PC-3 (cell line): ENCODE results near the gene RIC8B.

Experiments used
- CTCF ChIP-seq: fragments of 300-600 bp; sonication (generic); conservative IDR thresholded peaks from 2 replicates; pipeline ENCODE4 v1.5.1; 2017; ENCODE audit warnings: antibody characterized with exemption, low read depth, mild to moderate bottlenecking, low read length
- EZH2 ChIP-seq: fragments of 300-600 bp; sonication (generic); IDR thresholded peaks from one replicate; pipeline ENCODE4 v1.6.1; 2017; ENCODE audit warnings: antibody characterized with exemption, mild to moderate bottlenecking, low read length; ENCODE audit not compliant: unreplicated experiment

- TF ChIP-seq CTCF (no peak), EZH2 (no peak)
These were observed 127.6 kb downstream of the RIC8B start for GRCh38 chr12:106902053-106902452.
